H1 (cell line): Measurements from ENCODE around the gene SNRK. TPM values are rescaled to one million over a fixed set of nuclear protein-coding genes. Genes with fewer than 3 reads are reported as not detected.

Source experiments
- CTCF ChIA-PET: fragments of 300-600 bp; sonication (Branson Sonifier 250); formaldehyde crosslinking; loops from one replicate; lab custom pipeline; 2021; ENCODE audit not compliant: partially characterized antibody; lab: Charles Lee
- POLR2A ChIA-PET: fragments of 300-600 bp; sonication (Branson Sonifier 250); formaldehyde crosslinking; loops from one replicate; lab custom pipeline; 2021; ENCODE audit warnings: inconsistent platforms; ENCODE audit not compliant: partially characterized antibody; lab: Charles Lee
- DNase-seq, 2 experiments: peaks; one replicate each; pipeline versions ENCODE4 v3.0.0 to v3.0.0-alpha.2; 2010 to 2022; ENCODE audit warnings: low spot score in 2 of 2, low read depth in 1 of 2, mixed read lengths in 1 of 2
- FAIRE-seq: peaks from 2 replicates; lab custom pipeline; 2011; peaks lifted over from hg19 to GRCh38; lab: Jason Lieb, UNC
- H2AFZ ChIP-seq: 2 replicates; pipeline ENCODE4 v1.8.1; 2012; ENCODE audit warnings: low read length, inconsistent platforms
- H2AK5ac ChIP-seq: 2 replicates; pipeline ENCODE4 v1.6.1; 2013; ENCODE audit warnings: low read depth, low read length
- H2BK120ac ChIP-seq: replicated peaks from 2 replicates; pipeline ENCODE3; 2013; ENCODE audit warnings: low read depth, low read length, inconsistent platforms
- H2BK12ac ChIP-seq: 2 replicates; pipeline ENCODE4 v1.6.1; 2013; ENCODE audit warnings: low read depth, low read length
- H2BK15ac ChIP-seq: 2 replicates; pipeline ENCODE4 v1.6.1; 2013; ENCODE audit warnings: low read length
- H2BK20ac ChIP-seq: 2 replicates; pipeline ENCODE4 v1.6.1; 2013; ENCODE audit warnings: low read length
- H2BK5ac ChIP-seq: 2 replicates; pipeline ENCODE4 v1.6.1; 2013; ENCODE audit warnings: low read depth, low read length
- H3K14ac ChIP-seq: 2 replicates; pipeline ENCODE4 v1.6.1; 2013; ENCODE audit warnings: inconsistent platforms; ENCODE audit not compliant: insufficient read length
- H3K18ac ChIP-seq: 2 replicates; pipeline ENCODE4 v1.6.1; 2013; ENCODE audit warnings: low read length; ENCODE audit errors: extremely low read depth
- H3K23ac ChIP-seq: 2 replicates; pipeline ENCODE4 v1.6.1; 2013; ENCODE audit warnings: inconsistent platforms; ENCODE audit not compliant: insufficient read length
- H3K23me2 ChIP-seq: 2 replicates; pipeline ENCODE4 v1.6.1; 2013; ENCODE audit warnings: low read depth, low read length
- H3K27ac ChIP-seq: 2 replicates; pipeline ENCODE4 v1.6.1; 2011; ENCODE audit warnings: low read depth, low read length, inconsistent platforms
- H3K27me3 ChIP-seq, 4 experiments: replicated peaks in 1 of 4; 1 replicate in 1 of 4; 2 replicates in 3 of 4; pipeline versions ENCODE4 v1.6.1 to v1.8.1; 2011 to 2013; ENCODE audit warnings: low read length in 3 of 4, mild to moderate bottlenecking in 3 of 4, inconsistent platforms in 2 of 4, mixed read lengths in 2 of 4, moderate library complexity in 1 of 4; ENCODE audit not compliant: control insufficient read depth in 3 of 4, insufficient read depth in 3 of 4; ENCODE audit errors: extremely low read depth in 1 of 4
- H3K36me3 ChIP-seq, 4 experiments: 2 replicates each; pipeline versions ENCODE4 v1.6.1 to v1.8.1; 2011 to 2013; ENCODE audit warnings: mild to moderate bottlenecking in 4 of 4, low read length in 3 of 4, moderate library complexity in 2 of 4, control low read depth in 1 of 4, inconsistent platforms in 1 of 4; ENCODE audit not compliant: insufficient read depth in 4 of 4, control insufficient read depth in 2 of 4
- H3K4ac ChIP-seq: replicated peaks from 2 replicates; pipeline ENCODE3; 2013; ENCODE audit warnings: low read length, low read depth, mixed read lengths, inconsistent platforms; ENCODE audit not compliant: insufficient read length
- H3K4me1 ChIP-seq, 4 experiments: replicated peaks in 1 of 4; 1 replicate in 1 of 4; 2 replicates in 3 of 4; pipeline versions ENCODE4 v1.6.1 to v1.8.1; 2011 to 2013; ENCODE audit warnings: low read length in 3 of 4, inconsistent platforms in 2 of 4, mixed read lengths in 1 of 4; ENCODE audit not compliant: insufficient read depth in 4 of 4, control insufficient read depth in 3 of 4
- H3K4me2 ChIP-seq, 2 experiments: 2 replicates each; pipeline versions ENCODE4 v1.6.1 to v1.8.1; 2011 to 2013; ENCODE audit warnings: low read depth in 2 of 2, low read length in 2 of 2, control low read depth in 1 of 2, inconsistent platforms in 1 of 2, mild to moderate bottlenecking in 1 of 2; ENCODE audit not compliant: insufficient read depth in 1 of 2
- H3K4me3 ChIP-seq, 4 experiments: fragments of 200-600, 300-600 bp in 1 of 4; sonication (generic), shearing (Covaris generic), sonication (Bioruptor Twin) in 1 of 4; 2 replicates each; pipeline versions ENCODE4 v1.5.1 to v1.8.1; 2011 to 2016; ENCODE audit warnings: low read length in 4 of 4, low read depth in 3 of 4, control low read depth in 2 of 4, inconsistent platforms in 2 of 4, mild to moderate bottlenecking in 2 of 4, mixed read lengths in 1 of 4, moderate library complexity in 1 of 4; ENCODE audit not compliant: insufficient read depth in 2 of 4; ENCODE audit errors: extremely low read depth in 1 of 4
- H3K56ac ChIP-seq: replicated peaks from 2 replicates; pipeline ENCODE3; 2013; ENCODE audit warnings: low read depth, mild to moderate bottlenecking, mixed read lengths, low read length, inconsistent platforms; ENCODE audit not compliant: insufficient read length
- H3K79me1 ChIP-seq: 2 replicates; pipeline ENCODE4 v1.6.1; 2013; ENCODE audit warnings: low read depth, low read length, control low read depth
- H3K79me2 ChIP-seq, 2 experiments: 2 replicates each; pipeline versions ENCODE4 v1.6.1 to v1.8.1; 2012 to 2013; ENCODE audit warnings: low read length in 2 of 2, mild to moderate bottlenecking in 2 of 2, inconsistent platforms in 1 of 2; ENCODE audit not compliant: insufficient read depth in 2 of 2, control insufficient read depth in 1 of 2
- H3K9ac ChIP-seq, 4 experiments: replicated peaks in 1 of 4; 1 replicate in 1 of 4; 2 replicates in 3 of 4; pipeline versions ENCODE4 v1.6.1 to v1.8.1; 2011 to 2013; ENCODE audit warnings: low read depth in 3 of 4, low read length in 3 of 4, control low read depth in 2 of 4, mild to moderate bottlenecking in 2 of 4, moderate library complexity in 2 of 4, inconsistent platforms in 1 of 4; ENCODE audit errors: extremely low read depth in 1 of 4
- H3K9me3 ChIP-seq, 2 experiments: 2 replicates each; pipeline versions ENCODE4 v1.6.1 to v1.8.1; 2012 to 2013; ENCODE audit warnings: mild to moderate bottlenecking in 2 of 2, moderate library complexity in 2 of 2, control low read depth in 1 of 2, inconsistent platforms in 1 of 2, low read depth in 1 of 2, low read length in 1 of 2, mixed read lengths in 1 of 2; ENCODE audit not compliant: insufficient read depth in 2 of 2
- H4K20me1 ChIP-seq, 2 experiments: replicated peaks in 1 of 2; 2 replicates each; pipeline versions ENCODE3 to v1.8.1; 2011 to 2013; ENCODE audit warnings: inconsistent platforms in 2 of 2, low read length in 2 of 2, mild to moderate bottlenecking in 1 of 2; ENCODE audit not compliant: insufficient read depth in 2 of 2, control insufficient read depth in 1 of 2
- H4K5ac ChIP-seq: 2 replicates; pipeline ENCODE4 v1.6.1; 2013; ENCODE audit warnings: low read length, low read depth, mixed read lengths, inconsistent platforms; ENCODE audit not compliant: insufficient read length
- H4K8ac ChIP-seq: 2 replicates; pipeline ENCODE4 v1.8.0; 2013; ENCODE audit warnings: mild to moderate bottlenecking, moderate library complexity, low read length, inconsistent platforms; ENCODE audit not compliant: insufficient read depth; ENCODE audit errors: extremely low read depth
- H4K91ac ChIP-seq: replicated peaks from 2 replicates; pipeline ENCODE3; 2013; ENCODE audit warnings: low read length, mixed read lengths, inconsistent platforms; ENCODE audit not compliant: insufficient read length
- BACH1 ChIP-seq: IDR thresholded peaks from 2 replicates; pipeline ENCODE4 v1.6.1; 2012; ENCODE audit warnings: low read length, improper control_type of control experiment
- CHD2 ChIP-seq: IDR thresholded peaks from 2 replicates; pipeline ENCODE4 v1.6.1; 2012; ENCODE audit warnings: low read length, improper control_type of control experiment
- GTF2F1 ChIP-seq: IDR thresholded peaks from 2 replicates; pipeline ENCODE4 v1.6.1; 2012; ENCODE audit warnings: low read depth, low read length, improper control_type of control experiment, borderline replicate concordance
- JUN ChIP-seq: IDR thresholded peaks from 2 replicates; pipeline ENCODE4 v1.6.1; 2011; ENCODE audit warnings: low read depth, mild to moderate bottlenecking, improper control_type of control experiment, low read length
- JUND ChIP-seq: IDR thresholded peaks from 2 replicates; pipeline ENCODE4 v1.6.1; 2011; ENCODE audit warnings: mild to moderate bottlenecking, improper control_type of control experiment, low read length
- POLR2AphosphoS5 ChIP-seq: IDR thresholded peaks from 2 replicates; pipeline ENCODE4 v1.6.1; 2011; ENCODE audit warnings: low read depth, low read length
- YY1 ChIP-seq: IDR thresholded peaks from 2 replicates; pipeline ENCODE4 v1.6.1; 2011; ENCODE audit warnings: low read depth, mild to moderate bottlenecking, low read length
- WGBS, 2 experiments: shearing (Covaris generic) in 1 of 2; methylation state at CpG; one replicate each; pipeline versions ENCODE4 v1.1.6 to v1.1.7; 2013 to 2015; ENCODE audit warnings: low lambda C conversion rate in 2 of 2, mixed read lengths in 2 of 2, inconsistent platforms in 1 of 2, low coverage in 1 of 2, missing lambda C conversion rate in 1 of 2; ENCODE audit not compliant: insufficient replicate concordance in 2 of 2, insufficient coverage in 1 of 2, insufficient read length in 1 of 2; ENCODE audit errors: extremely low coverage in 1 of 2, missing lambda C conversion rate in 1 of 2; 5-methylcytosine and 5-hydroxymethylcytosine counted together
- polyA plus RNA-seq, 7 experiments: library from polyadenylated mRNA; depleted of rRNA in 3 of 7; stranded (reverse) in 5 of 7; unstranded in 2 of 7; fragments of >200 nt in 5 of 7; fragments of 200-250 nt in 2 of 7; gene quantifications; 1 replicate in 5 of 7; 2 replicates in 1 of 7; 4 replicates in 1 of 7; pipeline versions ENCODE4 v1.2.1 to v1.2.3, GENCODE V29; 2011 to 2013; ENCODE audit warnings: missing spikeins in 2 of 7, mixed read lengths in 2 of 7
- total RNA-seq: library from RNA; stranded (reverse); fragmentation: NEBNext Ultra II Directional; extraction: Animal tissue kit (Norgen Biotek cat#: 25700); gene quantifications from 2 replicates; pipeline ENCODE4 v1.2.1, GENCODE V29; 2021

SNRK gene
- total and polyA plus RNA-seq, 2 of the 8 experiments (the other 6 are each of a cell fraction or from before 2014, with no cell fraction given), result 4.4 to 11.7 TPM

DNA sequence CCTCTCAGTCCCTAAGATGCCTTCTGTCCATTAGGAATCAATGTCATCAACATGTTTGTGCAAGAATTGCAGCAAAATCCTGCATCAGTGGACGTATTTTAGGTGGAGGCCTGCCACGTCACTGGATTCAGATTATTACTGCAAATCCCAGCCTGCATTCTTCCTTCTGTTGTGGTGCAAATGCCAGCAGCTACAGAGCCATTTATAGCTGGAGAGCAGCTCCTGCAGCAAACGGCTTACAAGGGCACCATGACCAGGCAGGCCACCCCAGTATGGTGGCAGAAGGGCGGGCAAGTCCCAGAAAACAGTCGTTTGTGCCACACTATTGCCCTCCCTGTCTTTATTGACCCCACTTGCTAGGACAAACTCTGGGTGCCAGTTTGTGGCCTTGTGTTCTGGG is 74.7 kb downstream of the SNRK start:
- Histone ChIP-seq H3K4me1 (peaks cover 0 to 12% (median 5%) of the 10 kb centered on the region in 4 experiments; a peak in 5 of 7 replicates), H2BK20ac (no peak overlapping the region; the same call in 1 of the 2 replicates), H4K20me1 (no peaks in the 10 kb centered on the region), H3K14ac (no peak overlapping the region), H3K23ac (no peak overlapping the region), H2BK5ac (no peak overlapping the region), H3K79me2 (no peaks in the 10 kb centered on the region), H2BK15ac (no peak overlapping the region), H3K27me3 (peaks cover 0 to 4% (median 1%) of the 10 kb centered on the region in 4 experiments; a peak in 2 of 7 replicates), H3K56ac (no peak overlapping the region), H3K36me3 (peaks cover 0 to 5% (median 0%) of the 10 kb centered on the region in 4 experiments; a peak in 2 of 8 replicates), H2AK5ac (0 out of 2 replicates have a peak overlapping the region, but pooled peaks have one; percentile 85), H3K18ac (peak overlapping the region; percentile 54; the same call in 1 of the 2 replicates), H3K9ac (no peak overlapping the region; a peak in 1 of 7 replicates), H3K27ac (no peak overlapping the region), H4K8ac (no peak overlapping the region), H2BK120ac (no peak overlapping the region), H3K4ac (no peak overlapping the region), H3K9me3 (no peaks in the 10 kb centered on the region), H2AFZ (no peak overlapping the region), H4K91ac (peak overlapping the region; percentile 8), H3K79me1 (no peaks in the 10 kb centered on the region), H3K23me2 (no peaks in the 10 kb centered on the region), H2BK12ac (no peak overlapping the region), H3K4me3 (no peak overlapping the region), H3K4me2 (0 out of 4 replicates have a peak overlapping the region, but pooled peaks of 1 of the 2 experiments have one; percentile 1), H4K5ac (no peak overlapping the region)
- DNase-seq (no peak), FAIRE-seq (no peak)
- no peak for TF ChIP-seq JUN
- no peak for TF ChIP-seq CHD2
- no peak for TF ChIP-seq GTF2F1
- no peak for TF ChIP-seq JUND
- no peak for TF ChIP-seq YY1
- no peak for TF ChIP-seq POLR2AphosphoS5
- TF ChIP-seq BACH1, result no peak
- WGBS, 2 experiments, result 86% methylated on average over 5 of the region's 5 CpGs; no CpG with 5 or more reads in 1 of the 2 experiments
- POLR2A ChIA-PET, result interaction anchor here (0.9 to 1.2 kb wide), 2 partner anchors 12 kb away, joined by 3 to 4 read pairs; no protein-coding TSS in a partner anchor
- CTCF ChIA-PET, result interaction anchor here (1.0 kb wide), 1 partner anchor 19 kb away, joined by 3 read pairs; no protein-coding TSS in a partner anchor
